ENCODE measurements around the gene OR4E2. TPM values are rescaled to one million over a fixed set of nuclear protein-coding genes. Genes with fewer than 3 reads are reported as not detected.

Gene OR4E2
- total and polyA plus RNA-seq, 2 experiments from 2014 or later: not detected

- TF ChIP-seq, protein P1, sequence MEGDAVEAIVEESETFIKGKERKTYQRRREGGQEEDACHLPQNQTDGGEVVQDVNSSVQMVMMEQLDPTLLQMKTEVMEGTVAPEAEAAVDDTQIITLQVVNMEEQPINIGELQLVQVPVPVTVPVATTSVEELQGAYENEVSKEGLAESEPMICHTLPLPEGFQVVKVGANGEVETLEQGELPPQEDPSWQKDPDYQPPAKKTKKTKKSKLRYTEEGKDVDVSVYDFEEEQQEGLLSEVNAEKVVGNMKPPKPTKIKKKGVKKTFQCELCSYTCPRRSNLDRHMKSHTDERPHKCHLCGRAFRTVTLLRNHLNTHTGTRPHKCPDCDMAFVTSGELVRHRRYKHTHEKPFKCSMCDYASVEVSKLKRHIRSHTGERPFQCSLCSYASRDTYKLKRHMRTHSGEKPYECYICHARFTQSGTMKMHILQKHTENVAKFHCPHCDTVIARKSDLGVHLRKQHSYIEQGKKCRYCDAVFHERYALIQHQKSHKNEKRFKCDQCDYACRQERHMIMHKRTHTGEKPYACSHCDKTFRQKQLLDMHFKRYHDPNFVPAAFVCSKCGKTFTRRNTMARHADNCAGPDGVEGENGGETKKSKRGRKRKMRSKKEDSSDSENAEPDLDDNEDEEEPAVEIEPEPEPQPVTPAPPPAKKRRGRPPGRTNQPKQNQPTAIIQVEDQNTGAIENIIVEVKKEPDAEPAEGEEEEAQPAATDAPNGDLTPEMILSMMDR (conservative IDR thresholded peaks at IDR 0.05; ENCODE audit: low read depth in 2 of 2): no peak
- TF ChIP-seq, protein P2, sequence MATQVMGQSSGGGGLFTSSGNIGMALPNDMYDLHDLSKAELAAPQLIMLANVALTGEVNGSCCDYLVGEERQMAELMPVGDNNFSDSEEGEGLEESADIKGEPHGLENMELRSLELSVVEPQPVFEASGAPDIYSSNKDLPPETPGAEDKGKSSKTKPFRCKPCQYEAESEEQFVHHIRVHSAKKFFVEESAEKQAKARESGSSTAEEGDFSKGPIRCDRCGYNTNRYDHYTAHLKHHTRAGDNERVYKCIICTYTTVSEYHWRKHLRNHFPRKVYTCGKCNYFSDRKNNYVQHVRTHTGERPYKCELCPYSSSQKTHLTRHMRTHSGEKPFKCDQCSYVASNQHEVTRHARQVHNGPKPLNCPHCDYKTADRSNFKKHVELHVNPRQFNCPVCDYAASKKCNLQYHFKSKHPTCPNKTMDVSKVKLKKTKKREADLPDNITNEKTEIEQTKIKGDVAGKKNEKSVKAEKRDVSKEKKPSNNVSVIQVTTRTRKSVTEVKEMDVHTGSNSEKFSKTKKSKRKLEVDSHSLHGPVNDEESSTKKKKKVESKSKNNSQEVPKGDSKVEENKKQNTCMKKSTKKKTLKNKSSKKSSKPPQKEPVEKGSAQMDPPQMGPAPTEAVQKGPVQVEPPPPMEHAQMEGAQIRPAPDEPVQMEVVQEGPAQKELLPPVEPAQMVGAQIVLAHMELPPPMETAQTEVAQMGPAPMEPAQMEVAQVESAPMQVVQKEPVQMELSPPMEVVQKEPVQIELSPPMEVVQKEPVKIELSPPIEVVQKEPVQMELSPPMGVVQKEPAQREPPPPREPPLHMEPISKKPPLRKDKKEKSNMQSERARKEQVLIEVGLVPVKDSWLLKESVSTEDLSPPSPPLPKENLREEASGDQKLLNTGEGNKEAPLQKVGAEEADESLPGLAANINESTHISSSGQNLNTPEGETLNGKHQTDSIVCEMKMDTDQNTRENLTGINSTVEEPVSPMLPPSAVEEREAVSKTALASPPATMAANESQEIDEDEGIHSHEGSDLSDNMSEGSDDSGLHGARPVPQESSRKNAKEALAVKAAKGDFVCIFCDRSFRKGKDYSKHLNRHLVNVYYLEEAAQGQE (IDR thresholded peaks at IDR 0.05; ENCODE audit: unreplicated experiment): no peak
Observed at GRCh38 chr14:21699551-21699950, 45.9 kb downstream of the OR4E2 start (continued).

DNA sequence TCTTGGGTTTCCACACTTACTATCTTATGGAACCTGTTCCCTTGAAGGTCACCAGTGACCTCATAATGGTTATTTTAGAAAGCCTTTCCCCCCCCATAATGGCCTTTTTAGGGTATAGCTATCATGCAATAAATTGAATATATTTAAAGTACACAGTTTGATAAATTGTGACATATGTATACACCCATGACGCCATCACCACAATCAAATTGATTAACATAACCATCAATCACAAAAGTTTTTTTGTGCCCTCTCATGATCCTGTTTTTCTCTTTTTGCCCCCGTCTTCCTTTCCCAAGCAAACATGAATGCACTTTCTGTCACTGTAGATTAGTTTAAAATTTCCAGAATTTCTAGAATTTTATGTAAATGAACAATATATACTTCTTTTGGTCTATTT is 48.7 kb downstream of the OR4E2 start:
- H3K27ac ChIP-seq (ENCODE audit: low read depth): no peak overlapping the region
- Mint-ChIP-seq H3K4me1 (no peaks in the 10 kb centered on the region; the same call in 2 of the 3 replicates), H3K27ac (no peak overlapping the region), H3K36me3 (ENCODE audit: low read depth) (no peaks in the 10 kb centered on the region), H3K27me3 (ENCODE audit: insufficient read depth, low read depth, poor library complexity) (peaks cover under 1% of the 10 kb centered on the region), H3K4me3 (no peak overlapping the region), H3K9me3 (peaks cover 8% of the 10 kb centered on the region)
- H3K4me3 ChIP-seq: no peak overlapping the region
- no peaks in the 10 kb centered on the region for H3K79me2 ChIP-seq (replicated peaks; ENCODE audit: insufficient read depth)
- no peaks in the 10 kb centered on the region for H4K20me1 ChIP-seq (replicated peaks; ENCODE audit: insufficient read depth)
- no peaks in the 10 kb centered on the region for H3K9me2 ChIP-seq (ENCODE audit: insufficient read depth)
- no peak overlapping the region for H2AFZ ChIP-seq
- DNase-seq (ENCODE audit: low spot score): no peak
- no peaks in the 10 kb centered on the region for H3K4me1 ChIP-seq (ENCODE audit: insufficient read depth)
- no peaks in the 10 kb centered on the region for H3F3A ChIP-seq (replicated peaks; ENCODE audit: low read depth)
- TF ChIP-seq, protein P2 (IDR thresholded peaks at IDR 0.05; ENCODE audit: unreplicated experiment): no peak
- TF ChIP-seq EZH2 (IDR thresholded peaks at IDR 0.05; ENCODE audit: low read depth, unreplicated experiment) (no peak), ZNF331 (CRISPR knock-in tag; IDR thresholded peaks at IDR 0.05; ENCODE audit: low read depth) (no peak), STAT1 (IDR thresholded peaks at IDR 0.05; ENCODE audit: unreplicated experiment) (no peak)
- no peaks in the 10 kb centered on the region for H3K27me3 ChIP-seq (ENCODE audit: insufficient read depth)
- H3K4me2 ChIP-seq: no peak overlapping the region
- ATAC-seq: no peak
- no peaks in the 10 kb centered on the region for H3K36me3 ChIP-seq (ENCODE audit: insufficient read depth)

All from GM23338 (cell line).